Measurements from ENCODE around the gene ZC3HAV1.
"Not testable (repeated sequence)": the region's sequence is repeated elsewhere in the genome, so short reads cannot be mapped to it uniquely, and the experiment has no call there.

Gene ZC3HAV1

GRCh38 chr7:139088268-139088667, 21.3 kb downstream of the ZC3HAV1 start:
- no peak for DNase-seq (ENCODE audit: low read depth in 1 of 2, low spot score in 1 of 2)

- DNase-seq (ENCODE audit: low read depth in 1 of 2, low spot score in 1 of 2) = no peak
Measured at GRCh38 chr7:139087212-139087611, 22.3 kb downstream of the ZC3HAV1 start.

- no peak for DNase-seq (ENCODE audit: low read depth in 1 of 2, low spot score in 1 of 2)
Measured at GRCh38 chr7:139086454-139086853, 23.1 kb downstream of the ZC3HAV1 start.

- DNase-seq (ENCODE audit: low read depth in 1 of 2, low spot score in 1 of 2) = no peak
Measured at GRCh38 chr7:139084709-139085108, 24.8 kb downstream of the ZC3HAV1 start.

- no peak for DNase-seq (ENCODE audit: low read depth in 1 of 2, low spot score in 1 of 2)
Measured at GRCh38 chr7:139081584-139081983, 27.9 kb downstream of the ZC3HAV1 start.

GRCh38 chr7:139080905-139081304, 28.6 kb downstream of the ZC3HAV1 start:
- no peak for DNase-seq (ENCODE audit: low read depth in 1 of 2, low spot score in 1 of 2)

- no peak for DNase-seq (ENCODE audit: low read depth in 1 of 2, low spot score in 1 of 2)
Measured at GRCh38 chr7:139079861-139080260, 29.7 kb downstream of the ZC3HAV1 start.

GRCh38 chr7:139078911-139079310, 30.6 kb downstream of the ZC3HAV1 start:
- no peak for DNase-seq (ENCODE audit: low read depth in 1 of 2, low spot score in 1 of 2)

- DNase-seq (ENCODE audit: low read depth in 1 of 2, low spot score in 1 of 2) = no peak
Measured at GRCh38 chr7:139078399-139078798, 31.1 kb downstream of the ZC3HAV1 start.

GRCh38 chr7:139077706-139078105, 31.8 kb downstream of the ZC3HAV1 start:
- not testable (repeated sequence) for DNase-seq (ENCODE audit: low read depth in 1 of 2, low spot score in 1 of 2)

- no peak for DNase-seq (ENCODE audit: low read depth in 1 of 2, low spot score in 1 of 2)
Measured at GRCh38 chr7:139075871-139076686, 33.4 kb downstream of the ZC3HAV1 start.

- peak; percentile 28 to 72 for DNase-seq (ENCODE audit: low read depth in 1 of 2, low spot score in 1 of 2)
Measured at GRCh38 chr7:139075031-139075652, 34.4 kb downstream of the ZC3HAV1 start.

- DNase-seq (ENCODE audit: low read depth in 1 of 2, low spot score in 1 of 2) = no peak
Measured at GRCh38 chr7:139072796-139073195, 36.7 kb downstream of the ZC3HAV1 start.

GRCh38 chr7:139071680-139072079, 37.8 kb downstream of the ZC3HAV1 start:
- DNase-seq (ENCODE audit: low read depth in 1 of 2, low spot score in 1 of 2) = no peak

GRCh38 chr7:139068544-139069399, 40.7 kb downstream of the ZC3HAV1 start:
- no peak for DNase-seq (ENCODE audit: low read depth in 1 of 2, low spot score in 1 of 2)

- DNase-seq (ENCODE audit: low read depth in 1 of 2, low spot score in 1 of 2) = no peak
Measured at GRCh38 chr7:139066315-139066714, 43.2 kb downstream of the ZC3HAV1 start.

- DNase-seq (ENCODE audit: low read depth in 1 of 2, low spot score in 1 of 2) = no peak
Measured at GRCh38 chr7:139065323-139065722, 44.2 kb downstream of the ZC3HAV1 start.

GRCh38 chr7:139061416-139061815, 48.1 kb downstream of the ZC3HAV1 start:
- DNase-seq (ENCODE audit: low read depth in 1 of 2, low spot score in 1 of 2) = no peak

GRCh38 chr7:139060695-139061237, 48.8 kb downstream of the ZC3HAV1 start:
- no peak for DNase-seq (ENCODE audit: low read depth in 1 of 2, low spot score in 1 of 2)

- no peak for DNase-seq (ENCODE audit: low read depth in 1 of 2, low spot score in 1 of 2)
Measured at GRCh38 chr7:139059905-139060304, 49.6 kb downstream of the ZC3HAV1 start.

- DNase-seq (ENCODE audit: low read depth in 1 of 2, low spot score in 1 of 2) = no peak
Measured at GRCh38 chr7:139058943-139059342, 50.6 kb downstream of the ZC3HAV1 start.
